ENCODE measurements around the gene GREM1.

DNA sequence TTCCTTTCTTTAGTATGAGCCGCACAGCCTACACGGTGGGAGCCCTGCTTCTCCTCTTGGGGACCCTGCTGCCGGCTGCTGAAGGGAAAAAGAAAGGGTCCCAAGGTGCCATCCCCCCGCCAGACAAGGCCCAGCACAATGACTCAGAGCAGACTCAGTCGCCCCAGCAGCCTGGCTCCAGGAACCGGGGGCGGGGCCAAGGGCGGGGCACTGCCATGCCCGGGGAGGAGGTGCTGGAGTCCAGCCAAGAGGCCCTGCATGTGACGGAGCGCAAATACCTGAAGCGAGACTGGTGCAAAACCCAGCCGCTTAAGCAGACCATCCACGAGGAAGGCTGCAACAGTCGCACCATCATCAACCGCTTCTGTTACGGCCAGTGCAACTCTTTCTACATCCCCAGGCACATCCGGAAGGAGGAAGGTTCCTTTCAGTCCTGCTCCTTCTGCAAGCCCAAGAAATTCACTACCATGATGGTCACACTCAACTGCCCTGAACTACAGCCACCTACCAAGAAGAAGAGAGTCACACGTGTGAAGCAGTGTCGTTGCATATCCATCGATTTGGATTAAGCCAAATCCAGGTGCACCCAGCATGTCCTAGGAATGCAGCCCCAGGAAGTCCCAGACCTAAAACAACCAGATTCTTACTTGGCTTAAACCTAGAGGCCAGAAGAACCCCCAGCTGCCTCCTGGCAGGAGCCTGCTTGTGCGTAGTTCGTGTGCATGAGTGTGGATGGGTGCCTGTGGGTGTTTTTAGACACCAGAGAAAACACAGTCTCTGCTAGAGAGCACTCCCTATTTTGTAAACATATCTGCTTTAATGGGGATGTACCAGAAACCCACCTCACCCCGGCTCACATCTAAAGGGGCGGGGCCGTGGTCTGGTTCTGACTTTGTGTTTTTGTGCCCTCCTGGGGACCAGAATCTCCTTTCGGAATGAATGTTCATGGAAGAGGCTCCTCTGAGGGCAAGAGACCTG, 13.2 kb downstream of the GREM1 start:
- TF ChIP-seq, protein P1, sequence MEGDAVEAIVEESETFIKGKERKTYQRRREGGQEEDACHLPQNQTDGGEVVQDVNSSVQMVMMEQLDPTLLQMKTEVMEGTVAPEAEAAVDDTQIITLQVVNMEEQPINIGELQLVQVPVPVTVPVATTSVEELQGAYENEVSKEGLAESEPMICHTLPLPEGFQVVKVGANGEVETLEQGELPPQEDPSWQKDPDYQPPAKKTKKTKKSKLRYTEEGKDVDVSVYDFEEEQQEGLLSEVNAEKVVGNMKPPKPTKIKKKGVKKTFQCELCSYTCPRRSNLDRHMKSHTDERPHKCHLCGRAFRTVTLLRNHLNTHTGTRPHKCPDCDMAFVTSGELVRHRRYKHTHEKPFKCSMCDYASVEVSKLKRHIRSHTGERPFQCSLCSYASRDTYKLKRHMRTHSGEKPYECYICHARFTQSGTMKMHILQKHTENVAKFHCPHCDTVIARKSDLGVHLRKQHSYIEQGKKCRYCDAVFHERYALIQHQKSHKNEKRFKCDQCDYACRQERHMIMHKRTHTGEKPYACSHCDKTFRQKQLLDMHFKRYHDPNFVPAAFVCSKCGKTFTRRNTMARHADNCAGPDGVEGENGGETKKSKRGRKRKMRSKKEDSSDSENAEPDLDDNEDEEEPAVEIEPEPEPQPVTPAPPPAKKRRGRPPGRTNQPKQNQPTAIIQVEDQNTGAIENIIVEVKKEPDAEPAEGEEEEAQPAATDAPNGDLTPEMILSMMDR (IDR thresholded peaks at IDR 0.05 in 2 of 3, conservative IDR thresholded peaks at IDR 0.05 in 1 of 3; ENCODE audit: borderline replicate concordance in 1 of 3, insufficient read depth in 1 of 3, low read depth in 2 of 3, low read length in 2 of 3), result no peak
- TF ChIP-seq EZH2 (IDR thresholded peaks at IDR 0.05) (no peak), EGR1 (IDR thresholded peaks at IDR 0.05; ENCODE audit: low read depth) (no peak), EZH2phosphoT487 (IDR thresholded peaks at IDR 0.05; ENCODE audit: borderline replicate concordance) (no peak), POLR2A (IDR thresholded peaks at IDR 0.05; ENCODE audit: borderline replicate concordance, extremely low read depth, insufficient read depth, insufficient read length) (no peak)
- TF ChIP-seq, protein P2, sequence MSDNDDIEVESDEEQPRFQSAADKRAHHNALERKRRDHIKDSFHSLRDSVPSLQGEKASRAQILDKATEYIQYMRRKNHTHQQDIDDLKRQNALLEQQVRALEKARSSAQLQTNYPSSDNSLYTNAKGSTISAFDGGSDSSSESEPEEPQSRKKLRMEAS (IDR thresholded peaks at IDR 0.05), result 0 out of 2 replicates have a peak, but pooled peaks have one; percentile 32
- TF ChIP-seq, protein P3, sequence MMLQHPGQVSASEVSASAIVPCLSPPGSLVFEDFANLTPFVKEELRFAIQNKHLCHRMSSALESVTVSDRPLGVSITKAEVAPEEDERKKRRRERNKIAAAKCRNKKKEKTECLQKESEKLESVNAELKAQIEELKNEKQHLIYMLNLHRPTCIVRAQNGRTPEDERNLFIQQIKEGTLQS (IDR thresholded peaks at IDR 0.05), result no peak

All from HCT116 (cell line).